Activated T-cell treated with anti-CD3 and anti-CD28 coated beads, Interleukin-2, amount 50 U/mL, for 4 hours (primary cell): ENCODE measurements around the gene ROR1. TPM values are rescaled to one million over a fixed set of nuclear protein-coding genes. Genes with fewer than 3 reads are reported as not detected.

Experiments
- ATAC-seq, 2 donors: fragments of 200-7000 bp; cut with Tn5 transposase; one replicate each; pipeline ENCODE4 v1.10.0; 2021
- DNase-seq: peaks from one replicate; pipeline ENCODE4 v3.0.0-alpha.2; 2020
- H3K27me3 Mint-ChIP-seq: one replicate; pipeline ENCODE4 v1.8.0; 2021; ENCODE audit warnings: low read depth, mixed read lengths
- H3K36me3 Mint-ChIP-seq: one replicate; pipeline ENCODE4 v1.8.0; 2022; ENCODE audit warnings: mixed read lengths; ENCODE audit not compliant: insufficient read depth
- H3K4me1 Mint-ChIP-seq: one replicate; pipeline ENCODE4 v1.8.0; 2021; ENCODE audit warnings: low read depth, mixed read lengths
- H3K4me3 Mint-ChIP-seq: one replicate; pipeline ENCODE4 v1.8.0; 2021; ENCODE audit warnings: mild to moderate bottlenecking, moderate library complexity, mixed read lengths
- H3K9me3 Mint-ChIP-seq: one replicate; pipeline ENCODE4 v1.8.0; 2021; ENCODE audit warnings: mixed read lengths
- total RNA-seq, 3 donors: library from RNA; stranded (reverse); gene quantifications; one replicate each; pipeline ENCODE4 v1.2.1, GENCODE V29; 2021

Gene ROR1
- total RNA-seq, 3 donors from 2014 or later = 0.08 to 0.38 (median 0.18) TPM

- Mint-ChIP-seq H3K4me3 (no peak overlapping the region), H3K36me3 (no peaks in the 10 kb centered on the region)
- ATAC-seq = no peak
Observed at GRCh38 chr1:63911049-63911448, 137.2 kb downstream of the ROR1 start.

GRCh38 chr1:63912643-63913042 lies 138.8 kb downstream of the ROR1 start:
- no peaks in the 10 kb centered on the region for H3K4me1 Mint-ChIP-seq
- peaks cover 5% of the 10 kb centered on the region for H3K27me3 Mint-ChIP-seq
- ATAC-seq (no peak), DNase-seq (no peak)
- H3K36me3 Mint-ChIP-seq = no peaks in the 10 kb centered on the region
- H3K9me3 Mint-ChIP-seq = no peaks in the 10 kb centered on the region
- H3K4me3 Mint-ChIP-seq = no peak overlapping the region

More at GRCh38 chr1:63911049-63911448, 137.2 kb downstream of the ROR1 start:
- H3K27me3 Mint-ChIP-seq = peaks cover 5% of the 10 kb centered on the region
- H3K4me1 Mint-ChIP-seq = no peaks in the 10 kb centered on the region
- no peaks in the 10 kb centered on the region for H3K9me3 Mint-ChIP-seq
- no peak for DNase-seq

DNA sequence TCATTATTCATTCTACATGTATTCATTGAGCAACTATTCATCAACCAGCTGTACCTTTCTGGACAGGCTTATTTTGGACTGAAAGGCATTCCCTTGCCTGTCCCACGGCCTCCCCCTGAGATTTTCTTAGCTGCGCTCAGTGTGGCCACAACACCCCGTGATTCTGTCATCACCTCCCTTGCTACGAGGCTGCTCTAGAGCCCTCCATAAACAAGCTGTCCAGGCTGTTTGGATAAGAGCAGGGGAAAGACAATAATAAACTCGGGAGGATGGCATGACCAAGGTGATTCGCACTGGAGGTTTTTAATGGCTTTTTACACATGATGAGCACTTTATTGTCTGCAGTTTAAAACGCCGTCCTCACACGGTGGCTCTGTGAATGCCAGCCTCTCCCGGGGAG lies 139.7 kb downstream of the ROR1 start:
- Mint-ChIP-seq H3K4me1 (no peaks in the 10 kb centered on the region), H3K36me3 (no peaks in the 10 kb centered on the region), H3K4me3 (no peak overlapping the region), H3K9me3 (no peaks in the 10 kb centered on the region), H3K27me3 (peaks cover 5% of the 10 kb centered on the region)
- ATAC-seq (no peak), DNase-seq (no peak)

DNA sequence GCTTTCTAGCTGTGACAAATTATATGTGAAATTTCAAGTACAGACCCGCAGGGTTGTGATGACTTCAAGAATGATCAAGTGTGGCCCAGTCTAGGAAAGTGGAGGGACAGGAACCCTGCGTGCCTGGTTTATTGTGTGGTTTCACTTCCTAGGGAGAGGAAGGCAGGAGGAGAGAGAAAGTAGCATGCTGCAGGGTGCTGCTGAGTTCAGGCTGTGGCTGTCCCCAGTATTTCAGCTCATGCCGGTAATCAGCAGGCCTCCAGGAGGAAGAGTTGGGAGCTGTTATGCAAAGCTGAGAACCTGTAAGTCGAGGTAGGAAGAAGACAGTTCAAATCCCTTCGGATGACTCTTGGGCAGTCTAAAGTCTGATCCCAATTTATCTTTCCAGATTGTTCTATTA lies 140.4 kb downstream of the ROR1 start:
- Mint-ChIP-seq H3K36me3 (no peaks in the 10 kb centered on the region), H3K9me3 (no peaks in the 10 kb centered on the region), H3K4me1 (no peaks in the 10 kb centered on the region), H3K4me3 (no peak overlapping the region), H3K27me3 (peaks cover 5% of the 10 kb centered on the region)
- ATAC-seq (no peak), DNase-seq (no peak)

- H3K36me3 Mint-ChIP-seq = no peaks in the 10 kb centered on the region
- H3K27me3 Mint-ChIP-seq = peaks cover 5% of the 10 kb centered on the region
- no peak for DNase-seq
- H3K4me3 Mint-ChIP-seq = no peak overlapping the region
- no peaks in the 10 kb centered on the region for H3K4me1 Mint-ChIP-seq
- no peaks in the 10 kb centered on the region for H3K9me3 Mint-ChIP-seq
- ATAC-seq = no peak
Observed at GRCh38 chr1:63914706-63915105, 140.9 kb downstream of the ROR1 start.

DNA sequence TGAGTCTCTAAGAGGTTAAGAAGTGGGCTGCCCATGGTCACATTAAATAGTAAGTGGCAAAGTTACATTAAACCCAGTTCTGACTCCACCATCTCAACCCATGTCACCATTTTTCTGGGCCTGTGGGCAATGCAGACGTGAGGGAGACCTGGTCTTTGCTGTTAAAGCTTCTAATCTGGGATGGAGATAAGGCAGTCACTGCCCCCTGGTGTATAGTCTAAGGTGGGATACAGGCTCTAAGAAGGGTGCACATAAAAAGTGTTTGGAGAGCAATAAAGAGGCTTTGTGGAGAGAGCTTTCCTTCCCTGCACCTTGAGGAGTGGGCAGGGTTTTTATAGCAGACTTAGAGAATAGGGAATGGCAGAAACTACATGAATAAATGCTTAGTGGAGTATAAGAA lies 141.3 kb downstream of the ROR1 start:
- DNase-seq = no peak
- Mint-ChIP-seq H3K9me3 (no peaks in the 10 kb centered on the region), H3K4me1 (no peaks in the 10 kb centered on the region), H3K27me3 (peaks cover 5% of the 10 kb centered on the region), H3K4me3 (no peak overlapping the region), H3K36me3 (no peaks in the 10 kb centered on the region)
- ATAC-seq = no peak

DNA sequence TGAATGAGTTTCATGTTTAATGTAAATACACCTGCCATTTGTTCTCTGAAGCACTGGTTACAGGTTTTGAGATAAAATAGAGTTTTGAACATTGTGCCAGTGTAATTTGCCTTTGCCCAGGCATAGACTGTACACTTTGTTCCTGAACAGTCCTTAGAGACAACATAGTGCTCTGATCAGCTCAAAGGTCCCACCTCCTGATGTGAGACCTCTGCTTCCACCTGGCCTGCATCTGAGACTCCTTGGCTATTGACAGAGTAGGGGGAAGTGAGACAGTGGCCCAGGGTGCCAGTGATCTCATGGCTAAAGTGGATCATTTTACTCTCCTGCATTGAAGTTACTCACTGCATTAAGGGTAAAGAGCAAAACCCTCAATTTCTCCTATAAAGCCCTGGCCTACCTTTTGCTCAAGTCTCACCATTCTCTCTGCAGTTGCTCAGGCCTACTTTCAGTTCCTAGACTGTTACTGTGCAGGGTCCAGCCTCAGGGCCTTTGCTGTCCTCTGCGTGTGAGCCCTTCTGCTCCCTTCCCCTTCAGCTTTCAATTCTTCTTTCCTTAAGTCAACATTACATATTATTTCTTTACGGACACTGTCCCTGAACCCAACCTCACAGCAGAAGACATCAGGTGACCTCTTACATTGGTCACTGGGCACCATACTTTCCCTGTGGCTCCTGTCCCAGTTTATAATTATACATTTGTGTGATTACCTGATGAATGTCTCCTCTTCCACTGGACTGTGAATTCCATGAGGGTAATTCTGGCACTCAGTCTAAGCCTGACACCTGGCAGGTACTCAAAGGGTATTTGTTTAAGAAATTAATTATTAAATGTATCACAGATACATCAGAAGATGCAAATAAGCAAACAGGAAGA lies 142.9 kb downstream of the ROR1 start:
- Mint-ChIP-seq H3K36me3 (no peaks in the 10 kb centered on the region), H3K4me1 (no peaks in the 10 kb centered on the region), H3K9me3 (no peaks in the 10 kb centered on the region), H3K4me3 (no peak overlapping the region), H3K27me3 (peaks cover 5% of the 10 kb centered on the region)
- no peak for DNase-seq
- no peak for ATAC-seq

- H3K4me1 Mint-ChIP-seq = no peaks in the 10 kb centered on the region
- H3K9me3 Mint-ChIP-seq = no peaks in the 10 kb centered on the region
- ATAC-seq = no peak
- H3K4me3 Mint-ChIP-seq = no peak overlapping the region
- no peak for DNase-seq
- no peaks in the 10 kb centered on the region for H3K36me3 Mint-ChIP-seq
- no peaks in the 10 kb centered on the region for H3K27me3 Mint-ChIP-seq
Observed at GRCh38 chr1:63917571-63918417, 144.0 kb downstream of the ROR1 start.

DNA sequence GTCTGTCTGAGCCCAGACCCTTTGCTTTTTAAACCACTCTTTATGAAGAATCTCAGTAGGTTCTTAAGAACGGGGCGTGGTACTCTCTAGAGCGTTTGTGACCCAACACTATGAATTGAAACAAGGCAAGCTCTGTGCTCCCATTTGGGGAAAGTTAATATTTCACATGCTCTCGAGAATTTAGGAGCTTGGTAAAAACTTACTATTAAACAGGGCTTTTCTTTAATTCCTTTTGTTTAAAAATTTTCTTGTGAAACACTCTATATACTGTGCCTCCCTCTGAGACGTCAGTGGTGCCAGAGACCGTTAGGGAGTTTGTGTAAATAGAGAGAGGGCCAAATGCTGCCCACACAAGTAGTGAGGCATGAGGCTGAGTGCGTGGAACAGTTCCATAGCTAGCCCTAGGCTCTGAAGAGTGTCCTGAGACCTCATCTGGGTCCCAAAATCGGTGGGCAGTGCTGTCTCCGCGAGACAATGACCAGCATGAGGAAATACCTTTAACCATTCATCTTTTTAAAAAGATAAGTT lies 144.7 kb downstream of the ROR1 start:
- no peak for DNase-seq
- Mint-ChIP-seq H3K4me3 (no peak overlapping the region), H3K9me3 (no peaks in the 10 kb centered on the region), H3K4me1 (no peaks in the 10 kb centered on the region), H3K36me3 (no peaks in the 10 kb centered on the region), H3K27me3 (no peaks in the 10 kb centered on the region)
- ATAC-seq = no peak

DNA sequence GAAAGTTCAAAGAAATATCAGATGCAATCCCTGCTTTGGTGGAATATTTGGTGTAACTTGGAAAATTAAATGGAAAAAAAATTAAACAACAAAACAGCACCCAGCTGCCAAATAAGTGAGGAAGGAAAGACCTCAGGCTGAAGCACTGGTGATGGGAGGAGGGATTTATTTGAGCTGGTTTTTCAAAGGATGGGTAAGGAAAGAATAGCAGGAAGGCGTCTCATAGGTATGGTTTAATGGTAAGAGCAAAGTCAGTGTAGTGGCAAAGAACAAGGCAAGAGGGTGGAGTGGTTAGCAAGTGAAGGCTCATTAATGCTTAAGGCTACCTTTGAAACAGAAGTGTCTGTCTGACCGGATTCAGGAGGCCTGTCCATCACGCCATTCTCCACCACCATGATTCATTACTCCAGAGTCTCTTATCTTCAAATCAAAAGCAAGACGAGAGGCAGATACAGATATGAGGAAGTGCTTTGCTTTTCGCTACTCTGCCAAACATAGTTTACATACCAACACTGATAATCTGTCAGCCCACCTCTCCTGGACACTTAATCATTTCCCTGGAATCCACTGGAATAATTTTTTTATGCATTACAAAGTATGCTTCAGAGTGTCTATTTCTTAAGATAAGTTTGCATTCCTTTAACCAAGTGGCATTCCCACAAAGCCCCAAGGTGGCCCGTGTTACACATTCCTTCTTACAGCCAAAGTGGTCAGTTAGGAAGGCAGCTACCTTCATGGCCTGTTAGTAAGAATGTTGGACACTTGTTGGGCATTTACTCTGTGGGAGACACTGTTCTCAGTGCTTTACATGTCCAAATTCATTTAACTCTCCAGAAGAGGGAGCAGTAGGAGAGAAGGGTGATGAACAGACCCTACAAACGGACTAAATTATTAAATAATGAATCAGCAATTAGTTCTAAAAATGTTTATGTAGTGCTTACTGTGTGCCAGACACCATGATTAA lies 146.6 kb downstream of the ROR1 start:
- no peak overlapping the region for H3K4me3 Mint-ChIP-seq

GRCh38 chr1:63921359-63921758 lies 147.5 kb downstream of the ROR1 start:
- Mint-ChIP-seq H3K9me3 (no peaks in the 10 kb centered on the region), H3K27me3 (no peaks in the 10 kb centered on the region), H3K4me3 (no peak overlapping the region), H3K4me1 (no peaks in the 10 kb centered on the region), H3K36me3 (no peaks in the 10 kb centered on the region)
- ATAC-seq (no peak), DNase-seq (no peak)

More for the DNA sequence above, 146.6 kb downstream of the ROR1 start:
- no peaks in the 10 kb centered on the region for H3K36me3 Mint-ChIP-seq
- DNase-seq = no peak
- no peak for ATAC-seq
- H3K4me1 Mint-ChIP-seq = no peaks in the 10 kb centered on the region
- H3K27me3 Mint-ChIP-seq = no peaks in the 10 kb centered on the region
- no peaks in the 10 kb centered on the region for H3K9me3 Mint-ChIP-seq

DNA sequence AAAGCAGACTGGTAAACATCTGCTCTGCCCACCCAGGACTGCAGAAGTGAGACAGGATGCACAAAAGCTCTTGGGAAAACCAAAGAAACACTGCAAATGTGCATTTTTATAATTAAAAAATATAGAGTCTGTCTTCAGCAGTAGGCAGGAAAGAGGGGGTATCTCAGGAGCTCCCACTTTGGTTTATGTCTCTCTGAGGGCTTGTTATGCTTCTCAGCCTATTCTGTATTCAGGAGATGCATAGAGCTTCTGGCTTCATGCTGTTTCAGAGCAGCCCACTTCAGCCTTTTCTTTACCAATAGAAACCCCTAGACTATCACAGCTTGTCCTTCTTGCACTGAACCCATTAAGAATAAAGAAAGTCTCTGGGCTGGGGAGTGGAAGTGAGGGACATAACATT lies 148.0 kb downstream of the ROR1 start:
- no peaks in the 10 kb centered on the region for H3K27me3 Mint-ChIP-seq
- no peak for DNase-seq
- no peak for ATAC-seq
- H3K36me3 Mint-ChIP-seq = no peaks in the 10 kb centered on the region
- H3K4me1 Mint-ChIP-seq = no peaks in the 10 kb centered on the region
- no peaks in the 10 kb centered on the region for H3K9me3 Mint-ChIP-seq
- no peak overlapping the region for H3K4me3 Mint-ChIP-seq

DNA sequence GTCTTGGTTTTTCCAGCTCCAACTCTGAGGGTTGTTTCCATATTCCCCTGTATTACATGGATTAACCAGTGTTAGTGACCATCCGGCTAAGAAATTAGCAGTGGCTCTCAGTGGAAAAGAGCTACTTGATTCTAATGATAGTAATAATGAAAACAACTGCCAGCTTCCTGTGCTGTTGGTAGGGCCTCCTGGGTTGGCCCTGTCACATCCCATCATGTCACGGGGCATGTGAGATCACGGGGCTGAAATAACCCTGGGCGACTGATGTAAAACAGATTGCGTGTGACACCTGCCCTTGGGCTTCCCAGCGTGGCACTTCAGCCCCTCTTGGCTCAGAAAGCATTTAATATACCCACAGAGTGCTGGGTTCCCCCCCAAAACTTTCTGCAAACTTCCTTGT lies 149.0 kb downstream of the ROR1 start:
- ATAC-seq = no peak
- Mint-ChIP-seq H3K27me3 (no peaks in the 10 kb centered on the region), H3K4me3 (no peak overlapping the region), H3K36me3 (no peaks in the 10 kb centered on the region), H3K9me3 (no peaks in the 10 kb centered on the region), H3K4me1 (no peaks in the 10 kb centered on the region)
- no peak for DNase-seq

DNA sequence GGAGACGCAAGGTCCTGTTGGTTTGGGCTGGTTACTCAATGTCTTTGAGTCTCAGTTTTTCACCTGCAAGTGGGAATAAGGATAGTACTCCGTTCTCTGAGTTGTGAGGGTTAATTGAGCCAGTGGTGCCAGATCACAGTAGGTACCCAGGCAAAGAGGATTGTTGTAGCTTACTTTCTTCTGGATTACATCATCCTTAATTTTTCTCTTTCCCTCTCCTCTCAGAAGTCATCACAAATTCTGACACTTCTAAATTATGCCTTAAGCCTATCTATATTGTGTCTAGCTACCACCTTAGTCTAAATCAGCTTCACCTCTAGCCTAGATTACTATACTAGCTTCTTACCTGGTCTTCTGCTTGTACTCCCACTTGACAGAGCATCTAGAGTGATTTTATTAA lies 149.5 kb downstream of the ROR1 start:
- DNase-seq = no peak
- Mint-ChIP-seq H3K4me3 (no peak overlapping the region), H3K4me1 (no peaks in the 10 kb centered on the region), H3K36me3 (no peaks in the 10 kb centered on the region), H3K9me3 (no peaks in the 10 kb centered on the region), H3K27me3 (no peaks in the 10 kb centered on the region)
- ATAC-seq = no peak
